IMR-90 (cell line): ENCODE measurements around the gene CPNE2. TPM values are rescaled to one million over a fixed set of nuclear protein-coding genes. Genes with fewer than 3 reads are reported as not detected.

Experiments used
- ATAC-seq: fragments of 200-7000 bp; cut with Tn5 transposase; 2 replicates; pipeline ENCODE4 v1.9.1; 2020; ENCODE audit warnings: low read depth, mild to moderate bottlenecking, moderate library complexity
- BruUV-seq: library from RNA; stranded (reverse); fragments of 400-500 nt; replicated peaks from 2 replicates; lab custom pipeline; 2021; lab: Mats Ljungman, UMichigan
- CTCF ChIA-PET: fragments of 300-600 bp; formaldehyde crosslinking; extraction: SDS; loops from one replicate; lab custom pipeline; 2021; ENCODE audit warnings: antibody characterized with exemption; lab: Yijun Ruan, JAX
- POLR2A ChIA-PET: fragments of 300-600 bp; sonication (Branson Sonifier 250); formaldehyde crosslinking; loops from one replicate; lab custom pipeline; 2022; ENCODE audit warnings: antibody characterized with exemption; ENCODE audit not compliant: unreplicated experiment; lab: Charles Lee
- DNase-seq: peaks from one replicate; pipeline ENCODE4 v3.0.0; 2013
- H2AFZ ChIP-seq: replicated peaks from 2 replicates; pipeline ENCODE3; 2013; ENCODE audit warnings: low read length, mild to moderate bottlenecking; ENCODE audit not compliant: poor library complexity
- H2AK5ac ChIP-seq: 2 replicates; pipeline ENCODE4 v1.6.1; 2013; ENCODE audit warnings: low read depth, low read length, inconsistent platforms
- H2AK9ac ChIP-seq: replicated peaks from 2 replicates; pipeline ENCODE3; 2013; ENCODE audit warnings: mild to moderate bottlenecking, low read depth, low read length, moderate library complexity; ENCODE audit not compliant: poor library complexity
- H2BK120ac ChIP-seq: 2 replicates; pipeline ENCODE4 v1.6.1; 2013; ENCODE audit warnings: low read depth, low read length, inconsistent platforms
- H2BK15ac ChIP-seq: 3 replicates; pipeline ENCODE4 v1.6.1; 2013; ENCODE audit warnings: low read depth, low read length, inconsistent platforms
- H2BK20ac ChIP-seq: 2 replicates; pipeline ENCODE4 v1.6.1; 2013; ENCODE audit warnings: low read depth, mild to moderate bottlenecking, inconsistent platforms, low read length, moderate library complexity
- H2BK5ac ChIP-seq: 2 replicates; pipeline ENCODE4 v1.6.1; 2013; ENCODE audit warnings: mild to moderate bottlenecking, low read depth, low read length, inconsistent platforms; ENCODE audit not compliant: poor library complexity, severe bottlenecking
- H3K14ac ChIP-seq: replicated peaks from 2 replicates; pipeline ENCODE4 v1.6.1; 2013; ENCODE audit warnings: low read depth, low read length, inconsistent platforms
- H3K18ac ChIP-seq: 2 replicates; pipeline ENCODE4 v1.6.1; 2013; ENCODE audit warnings: low read depth, low read length, control low read depth
- H3K23ac ChIP-seq: 2 replicates; pipeline ENCODE4 v1.6.1; 2013; ENCODE audit warnings: low read depth, low read length, inconsistent platforms
- H3K27ac ChIP-seq: 2 replicates; pipeline ENCODE4 v1.5.1; 2013; ENCODE audit warnings: mild to moderate bottlenecking, control low read depth, low read length; ENCODE audit not compliant: insufficient read depth
- H3K27me3 ChIP-seq: 2 replicates; pipeline ENCODE4 v1.6.1; 2013; ENCODE audit warnings: low read length; ENCODE audit not compliant: control insufficient read depth, insufficient read depth
- H3K36me3 ChIP-seq: 2 replicates; pipeline ENCODE4 v1.6.1; 2013; ENCODE audit warnings: low read length, mixed read lengths; ENCODE audit not compliant: control insufficient read depth, insufficient read depth
- H3K4ac ChIP-seq: 2 replicates; pipeline ENCODE4 v1.6.1; 2013; ENCODE audit warnings: low read depth, low read length, inconsistent platforms
- H3K4me1 ChIP-seq: 2 replicates; pipeline ENCODE4 v1.6.1; 2013; ENCODE audit warnings: low read length, mixed read lengths; ENCODE audit not compliant: control insufficient read depth, insufficient read depth
- H3K4me2 ChIP-seq: 2 replicates; pipeline ENCODE4 v1.6.1; 2013; ENCODE audit warnings: low read depth, mild to moderate bottlenecking, control low read depth, low read length, moderate library complexity
- H3K4me3 ChIP-seq: 2 replicates; pipeline ENCODE4 v1.5.1; 2013; ENCODE audit warnings: low read depth, mild to moderate bottlenecking, control low read depth, low read length, moderate library complexity; ENCODE audit not compliant: insufficient read depth
- H3K56ac ChIP-seq: 2 replicates; pipeline ENCODE4 v1.6.1; 2013; ENCODE audit warnings: low read length, inconsistent platforms; ENCODE audit not compliant: insufficient read depth; ENCODE audit errors: extremely low read depth
- H3K79me1 ChIP-seq, 2 experiments: 2 replicates each; pipeline ENCODE4 v1.6.1; 2013; ENCODE audit warnings: low read length in 2 of 2, inconsistent platforms in 1 of 2, low read depth in 1 of 2
- H3K9ac ChIP-seq: 2 replicates; pipeline ENCODE4 v1.6.1; 2013; ENCODE audit warnings: low read depth, low read length, control low read depth
- H3K9me1 ChIP-seq: 2 replicates; pipeline ENCODE4 v1.6.1; 2013; ENCODE audit warnings: low read length, inconsistent platforms; ENCODE audit not compliant: insufficient read depth
- H3K9me3 ChIP-seq: 2 replicates; pipeline ENCODE4 v1.6.1; 2013; ENCODE audit warnings: low read length; ENCODE audit not compliant: control insufficient read depth, insufficient read depth
- H4K20me1 ChIP-seq: 2 replicates; pipeline ENCODE4 v1.6.1; 2013; ENCODE audit warnings: low read length, inconsistent platforms; ENCODE audit not compliant: insufficient read depth
- H4K5ac ChIP-seq: 2 replicates; pipeline ENCODE4 v1.6.1; 2013; ENCODE audit warnings: mild to moderate bottlenecking, low read depth, low read length, control low read depth
- H4K8ac ChIP-seq, 2 experiments: 2 replicates each; pipeline ENCODE4 v1.6.1; 2013; ENCODE audit warnings: low read depth in 2 of 2, low read length in 2 of 2, control low read depth in 1 of 2, inconsistent platforms in 1 of 2
- H4K91ac ChIP-seq: 2 replicates; pipeline ENCODE4 v1.6.1; 2013; ENCODE audit warnings: low read depth, low read length, inconsistent platforms; ENCODE audit not compliant: insufficient read depth
- CTCF ChIP-seq: conservative IDR thresholded peaks from 2 replicates; pipeline ENCODE4 v1.5.1; 2012; ENCODE audit warnings: mild to moderate bottlenecking, low read depth, low read length, improper control_type of control experiment
- MXI1 ChIP-seq: IDR thresholded peaks from 2 replicates; pipeline ENCODE4 v1.6.1; 2012; ENCODE audit warnings: low read depth, mild to moderate bottlenecking, low read length, moderate library complexity, borderline replicate concordance
- POLR2A ChIP-seq: IDR thresholded peaks from 2 replicates; pipeline ENCODE4 v1.6.1; 2012; ENCODE audit warnings: mild to moderate bottlenecking, low read depth, low read length
- RAD21 ChIP-seq: IDR thresholded peaks from 2 replicates; pipeline ENCODE4 v1.6.1; 2012; ENCODE audit warnings: low read length, improper control_type of control experiment
- RCOR1 ChIP-seq: IDR thresholded peaks from 2 replicates; pipeline ENCODE4 v1.6.1; 2012; ENCODE audit warnings: mild to moderate bottlenecking, low read length, improper control_type of control experiment; ENCODE audit not compliant: insufficient replicate concordance
- RFX5 ChIP-seq: IDR thresholded peaks from 2 replicates; pipeline ENCODE4 v1.8.0; 2012; ENCODE audit warnings: low read depth, mild to moderate bottlenecking, low read length, moderate library complexity
- SMC3 ChIP-seq: fragments of 150-350 bp; IDR thresholded peaks from 2 replicates; pipeline ENCODE4 v1.6.1; 2016; ENCODE audit warnings: low read depth, mild to moderate bottlenecking, antibody characterized with exemption, low read length, moderate library complexity
- WGBS, 2 experiments: methylation state at CpG; one replicate each; pipeline versions ENCODE4 v1.1.5 to v1.1.7; 2013; ENCODE audit warnings: missing lambda C conversion rate in 2 of 2; ENCODE audit not compliant: insufficient read length in 1 of 2; ENCODE audit errors: extremely low coverage in 2 of 2; 5-methylcytosine and 5-hydroxymethylcytosine counted together
- dilution Hi-C: fragments of 300-500 bp; cut with HindIII; formaldehyde crosslinking; loops from one replicate; pipeline ENCODE4 v1.14.3; 2018; ENCODE audit warnings: low sequenced_read_pairs; ENCODE audit not compliant: unreplicated experiment
- in situ Hi-C: fragments of 300-500 bp; cut with MboI; formaldehyde crosslinking; loops from 3 replicates; pipeline ENCODE4 v1.14.3; 2019; ENCODE audit warnings: low sequenced_read_pairs, inconsistent platforms, mixed read lengths
- intact Hi-C: fragments of 100-400 bp; cut with micrococcal nuclease; formaldehyde crosslinking; loops from 2 replicates; pipeline ENCODE4 v1.10.0; 2022
- polyA plus RNA-seq, 3 experiments: library from polyadenylated mRNA; depleted of rRNA; stranded (reverse); fragments of >200 nt; gene quantifications; 2 replicates each; pipeline ENCODE4 v1.2.3, GENCODE V29; 2012; ENCODE audit warnings: low replicate concordance in 1 of 3
- total RNA-seq: library from RNA; depleted of rRNA; stranded (reverse); fragments of >200 nt; gene quantifications from 2 replicates; pipeline ENCODE4 v1.2.3, GENCODE V29; 2012

CPNE2 gene
- total and polyA plus RNA-seq, 2 of the 4 experiments (the other 2 are of a cell fraction), result 15.4 to 48.0 TPM

- no peak overlapping the region for H2BK120ac ChIP-seq
- H2AK5ac ChIP-seq, result no peak overlapping the region
- no peak overlapping the region for H4K91ac ChIP-seq
- intact Hi-C loops (loop anchor here (2.0 kb wide), 2 partner anchors 75 to 205 kb away; no protein-coding TSS in a partner anchor), in situ Hi-C loops (no loop called here), dilution Hi-C loops (no loop called here)
- peaks cover 8% of the 10 kb centered on the region for H4K20me1 ChIP-seq
- no peak overlapping the region for H3K56ac ChIP-seq
- peaks cover 13 to 30% of the 10 kb centered on the region in 2 experiments; a peak in 3 of 4 replicates for H3K79me1 ChIP-seq
- ChIA-PET CTCF (interaction anchor here (0.6 to 1.3 kb wide), 2 partner anchors 13 to 103 kb away, joined by 3 read pairs; no protein-coding TSS in a partner anchor), POLR2A (no interaction called here)
- no peak overlapping the region for H3K18ac ChIP-seq
- H3K14ac ChIP-seq, result peak overlapping the region; percentile 73; the same call in 1 of the 2 replicates
- peaks cover 3% of the 10 kb centered on the region; the same call in 1 of the 2 replicates for H3K27me3 ChIP-seq
- H2BK15ac ChIP-seq, result no peak overlapping the region
- no peak overlapping the region for H3K27ac ChIP-seq
- H3K4me3 ChIP-seq, result peak overlapping the region; percentile 96; the same call in 1 of the 2 replicates
- TF ChIP-seq MXI1, result no peak
- no peak for TF ChIP-seq POLR2A
- TF ChIP-seq RCOR1, result no peak
- no peak for TF ChIP-seq CTCF
- no peak for TF ChIP-seq RAD21
- TF ChIP-seq SMC3, result no peak
- no peak for TF ChIP-seq RFX5
- H3K9me1 ChIP-seq, result peaks cover 4% of the 10 kb centered on the region; the same call in 1 of the 2 replicates
- H3K4ac ChIP-seq, result no peak overlapping the region
- H4K5ac ChIP-seq, result no peak overlapping the region
- 0 out of 2 replicates have a peak overlapping the region, but pooled peaks have one; percentile 56 for H3K23ac ChIP-seq
- H2BK5ac ChIP-seq, result no peak overlapping the region
- 84% methylated on average over 5 of the region's 18 CpGs; no CpG with 5 or more reads in 1 of the 2 experiments for WGBS, 2 experiments
- no peak overlapping the region for H4K8ac ChIP-seq
- H2AK9ac ChIP-seq, result peak overlapping the region; percentile 5
- H2AFZ ChIP-seq, result peak overlapping the region; percentile 86
- peak overlapping the region; percentile 89 for H3K4me2 ChIP-seq
- peaks cover 4% of the 10 kb centered on the region; the same call in 1 of the 2 replicates for H3K4me1 ChIP-seq
- no peak overlapping the region for H2BK20ac ChIP-seq
- BruUV-seq, result no TSS peak
- DNase-seq (no peak), ATAC-seq (no peak)
- no peaks in the 10 kb centered on the region for H3K36me3 ChIP-seq
- no peak overlapping the region; the same call in 1 of the 2 replicates for H3K9ac ChIP-seq
- no peaks in the 10 kb centered on the region for H3K9me3 ChIP-seq
Measured at GRCh38 chr16:57093666-57094564, 1.5 kb downstream of the CPNE2 start.
